HepG2 (cell line): ENCODE measurements around the gene DGKG. TPM values are rescaled to one million over a fixed set of nuclear protein-coding genes. Genes with fewer than 3 reads are reported as not detected.

Experiments
- ATF1 ChIP-seq: IDR thresholded peaks from 2 replicates; pipeline ENCODE4 v1.6.1; 2016; ENCODE audit warnings: mild to moderate bottlenecking, control low read depth
- NFE2 ChIP-seq: sonication (generic); formaldehyde crosslinking; IDR thresholded peaks from 2 replicates; pipeline ENCODE4 v1.4.0; 2020; ENCODE audit warnings: missing genetic modification reagents
- SSRP1 ChIP-seq: IDR thresholded peaks from 2 replicates; pipeline ENCODE4 v1.6.1; 2016; ENCODE audit warnings: control low read depth
- STAG1 ChIP-seq: sonication (generic); formaldehyde crosslinking; IDR thresholded peaks from 2 replicates; pipeline ENCODE4 v1.4.0; 2020; ENCODE audit warnings: missing genetic modification reagents
- THAP11 ChIP-seq: IDR thresholded peaks from 2 replicates; pipeline ENCODE4 v1.6.1; 2016; ENCODE audit warnings: missing biosample characterization, missing genetic modification reagents
- TRAFD1 ChIP-seq: sonication (generic); formaldehyde crosslinking; IDR thresholded peaks from 2 replicates; pipeline ENCODE4 v1.5.1; 2020; ENCODE audit warnings: missing genetic modification reagents, mild to moderate bottlenecking, borderline replicate concordance
- ZIK1 ChIP-seq: sonication (generic); formaldehyde crosslinking; IDR thresholded peaks from 2 replicates; pipeline ENCODE4 v1.5.0; 2020; ENCODE audit warnings: mild to moderate bottlenecking, low read depth, missing genetic modification reagents, borderline replicate concordance
- ZNF256 ChIP-seq: sonication (generic); formaldehyde crosslinking; conservative IDR thresholded peaks from 2 replicates; pipeline ENCODE4 v1.4.0; 2020; ENCODE audit warnings: missing genetic modification reagents
- ZNF646 ChIP-seq: sonication (generic); formaldehyde crosslinking; IDR thresholded peaks from 2 replicates; pipeline ENCODE4 v1.9.0; 2021; ENCODE audit warnings: mild to moderate bottlenecking, missing genetic modification reagents
- ZNF691 ChIP-seq: sonication (generic); formaldehyde crosslinking; IDR thresholded peaks from 2 replicates; pipeline ENCODE4 v1.4.0; 2020; ENCODE audit warnings: missing genetic modification reagents, low read depth, mild to moderate bottlenecking, borderline replicate concordance
- polyA plus RNA-seq, 8 experiments: library from polyadenylated mRNA; depleted of rRNA in 3 of 8; stranded (reverse) in 7 of 8; unstranded in 1 of 8; fragments of >200 nt; fragmentation: Illumina TruSeq in 4 of 8; extraction: Trizol in 4 of 8; gene quantifications; 2 replicates each; pipeline versions ENCODE4 v1.2.1 to v1.2.3, GENCODE V29; 2011 to 2016; ENCODE audit warnings: low read depth in 4 of 8, missing spikeins in 1 of 8, mixed read lengths in 1 of 8; ENCODE audit not compliant: insufficient read depth in 1 of 8
- total RNA-seq, 5 experiments: library from RNA; depleted of rRNA; stranded (reverse); fragments of >200 nt; fragmentation: Illumina TruSeq; extraction: Trizol; gene quantifications; 2 replicates each; pipeline ENCODE4 v1.2.3, GENCODE V29; 2016; ENCODE audit warnings: low read depth in 1 of 5
- TF ChIP-seq, protein P1 (sequence below): sonication (generic); formaldehyde crosslinking; conservative IDR thresholded peaks from 2 replicates; pipeline ENCODE4 v1.8.0; 2022; ENCODE audit warnings: mild to moderate bottlenecking, moderate library complexity, missing genetic modification reagents
- TF ChIP-seq, protein P2 (sequence below): sonication (generic); formaldehyde crosslinking; IDR thresholded peaks from 2 replicates; pipeline ENCODE4 v1.4.0; 2020; ENCODE audit warnings: mild to moderate bottlenecking, missing genetic modification reagents
- TF ChIP-seq, protein P3 (sequence below): sonication (generic); formaldehyde crosslinking; conservative IDR thresholded peaks from 2 replicates; pipeline ENCODE4 v1.8.0; 2022; ENCODE audit warnings: missing genetic modification reagents

DGKG gene
- total and polyA plus RNA-seq, 2 of the 13 experiments (the other 11 are each of a cell fraction or from before 2014, with no cell fraction given): 3.8 to 6.2 TPM

- TF ChIP-seq ZNF646 (no peak), THAP11 (CRISPR knock-in tag) (peak; percentile 70), SSRP1 (no peak), ZNF691 (CRISPR knock-in tag) (peak; percentile 47; the same call in 1 of the 2 replicates), NFE2 (peak; percentile 98), ATF1 (no peak), ZIK1 (CRISPR knock-in tag) (no peak), TRAFD1 (CRISPR knock-in tag) (no peak), STAG1 (CRISPR knock-in tag) (peak; percentile 95), ZNF256 (CRISPR knock-in tag) (0 out of 2 replicates have a peak, but pooled peaks have one; percentile 24)
- TF ChIP-seq, protein P1, sequence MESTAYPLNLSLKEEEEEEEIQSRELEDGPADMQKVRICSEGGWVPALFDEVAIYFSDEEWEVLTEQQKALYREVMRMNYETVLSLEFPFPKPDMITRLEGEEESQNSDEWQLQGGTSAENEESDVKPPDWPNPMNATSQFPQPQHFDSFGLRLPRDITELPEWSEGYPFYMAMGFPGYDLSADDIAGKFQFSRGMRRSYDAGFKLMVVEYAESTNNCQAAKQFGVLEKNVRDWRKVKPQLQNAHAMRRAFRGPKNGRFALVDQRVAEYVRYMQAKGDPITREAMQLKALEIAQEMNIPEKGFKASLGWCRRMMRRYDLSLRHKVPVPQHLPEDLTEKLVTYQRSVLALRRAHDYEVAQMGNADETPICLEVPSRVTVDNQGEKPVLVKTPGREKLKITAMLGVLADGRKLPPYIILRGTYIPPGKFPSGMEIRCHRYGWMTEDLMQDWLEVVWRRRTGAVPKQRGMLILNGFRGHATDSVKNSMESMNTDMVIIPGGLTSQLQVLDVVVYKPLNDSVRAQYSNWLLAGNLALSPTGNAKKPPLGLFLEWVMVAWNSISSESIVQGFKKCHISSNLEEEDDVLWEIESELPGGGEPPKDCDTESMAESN (CRISPR knock-in tag): no peak
- TF ChIP-seq, protein P2, sequence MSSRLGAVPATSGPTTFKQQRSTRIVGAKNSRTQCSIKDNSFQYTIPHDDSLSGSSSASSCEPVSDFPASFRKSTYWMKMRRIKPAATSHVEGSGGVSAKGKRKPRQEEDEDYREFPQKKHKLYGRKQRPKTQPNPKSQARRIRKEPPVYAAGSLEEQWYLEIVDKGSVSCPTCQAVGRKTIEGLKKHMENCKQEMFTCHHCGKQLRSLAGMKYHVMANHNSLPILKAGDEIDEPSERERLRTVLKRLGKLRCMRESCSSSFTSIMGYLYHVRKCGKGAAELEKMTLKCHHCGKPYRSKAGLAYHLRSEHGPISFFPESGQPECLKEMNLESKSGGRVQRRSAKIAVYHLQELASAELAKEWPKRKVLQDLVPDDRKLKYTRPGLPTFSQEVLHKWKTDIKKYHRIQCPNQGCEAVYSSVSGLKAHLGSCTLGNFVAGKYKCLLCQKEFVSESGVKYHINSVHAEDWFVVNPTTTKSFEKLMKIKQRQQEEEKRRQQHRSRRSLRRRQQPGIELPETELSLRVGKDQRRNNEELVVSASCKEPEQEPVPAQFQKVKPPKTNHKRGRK: no peak
- TF ChIP-seq, protein P3, sequence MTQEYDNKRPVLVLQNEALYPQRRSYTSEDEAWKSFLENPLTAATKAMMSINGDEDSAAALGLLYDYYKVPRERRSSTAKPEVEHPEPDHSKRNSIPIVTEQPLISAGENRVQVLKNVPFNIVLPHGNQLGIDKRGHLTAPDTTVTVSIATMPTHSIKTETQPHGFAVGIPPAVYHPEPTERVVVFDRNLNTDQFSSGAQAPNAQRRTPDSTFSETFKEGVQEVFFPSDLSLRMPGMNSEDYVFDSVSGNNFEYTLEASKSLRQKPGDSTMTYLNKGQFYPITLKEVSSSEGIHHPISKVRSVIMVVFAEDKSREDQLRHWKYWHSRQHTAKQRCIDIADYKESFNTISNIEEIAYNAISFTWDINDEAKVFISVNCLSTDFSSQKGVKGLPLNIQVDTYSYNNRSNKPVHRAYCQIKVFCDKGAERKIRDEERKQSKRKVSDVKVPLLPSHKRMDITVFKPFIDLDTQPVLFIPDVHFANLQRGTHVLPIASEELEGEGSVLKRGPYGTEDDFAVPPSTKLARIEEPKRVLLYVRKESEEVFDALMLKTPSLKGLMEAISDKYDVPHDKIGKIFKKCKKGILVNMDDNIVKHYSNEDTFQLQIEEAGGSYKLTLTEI (CRISPR knock-in tag): no peak
Measured at GRCh38 chr3:186241910-186242821, 119.9 kb downstream of the DGKG start (continued).
